GM21423 (cell line): ENCODE data around the gene HSP90AB1.

ENCODE experiments used
- ATAC-seq: cut with Tn5 transposase; IDR thresholded peaks from one replicate; pipeline ENCODE4 v1.9.1; 2021; ENCODE audit warnings: mild to moderate bottlenecking, moderate library complexity; ENCODE audit not compliant: unreplicated experiment

Gene HSP90AB1

GRCh38 chr6:44265007-44265721 is 18.3 kb downstream of the HSP90AB1 start, which contains the start of gene NFKBIE:
Gene NFKBIE (minus strand): TSS chr6:44265551. CDS start chr6:44265346, 205 bp downstream.
- ATAC-seq = peak; percentile 42

GRCh38 chr6:44265722-44266233 is 18.9 kb downstream of the HSP90AB1 start:
- no peak for ATAC-seq

- ATAC-seq = peak; percentile 25
These were observed 19.4 kb downstream of the HSP90AB1 start for GRCh38 chr6:44266347-44266746.

- ATAC-seq = no peak
These were observed 20.4 kb downstream of the HSP90AB1 start for GRCh38 chr6:44267252-44267651.

GRCh38 chr6:44268095-44268628 is 21.3 kb downstream of the HSP90AB1 start:
- ATAC-seq = no peak

GRCh38 chr6:44269178-44269920 is 22.4 kb downstream of the HSP90AB1 start:
- no peak for ATAC-seq

GRCh38 chr6:44269921-44270525 is 23.1 kb downstream of the HSP90AB1 start, which contains the start of gene TMEM151B:
Gene TMEM151B (plus strand): TSS chr6:44270450. CDS start chr6:44270743, 293 bp downstream.
- no peak for ATAC-seq

GRCh38 chr6:44270526-44271405 is 23.9 kb downstream of the HSP90AB1 start:
- ATAC-seq = no peak

- ATAC-seq = no peak
These were observed 24.5 kb downstream of the HSP90AB1 start for GRCh38 chr6:44271406-44271723.

- no peak for ATAC-seq
These were observed 25.0 kb downstream of the HSP90AB1 start for GRCh38 chr6:44271914-44272313.

GRCh38 chr6:44272529-44272928 is 25.6 kb downstream of the HSP90AB1 start:
- ATAC-seq = no peak

GRCh38 chr6:44272999-44273566 is 26.2 kb downstream of the HSP90AB1 start:
- ATAC-seq = no peak

GRCh38 chr6:44273617-44274016 is 26.7 kb downstream of the HSP90AB1 start:
- ATAC-seq = no peak

GRCh38 chr6:44275271-44275748 is 28.4 kb downstream of the HSP90AB1 start:
- no peak for ATAC-seq

- no peak for ATAC-seq
These were observed 29.1 kb downstream of the HSP90AB1 start for GRCh38 chr6:44275749-44276648.

GRCh38 chr6:44276667-44277640 is 30.1 kb downstream of the HSP90AB1 start:
- no peak for ATAC-seq

- no peak for ATAC-seq
These were observed 30.9 kb downstream of the HSP90AB1 start for GRCh38 chr6:44277763-44278162.

GRCh38 chr6:44278315-44278714 is 31.4 kb downstream of the HSP90AB1 start:
- ATAC-seq = no peak
